Cardiac muscle cell (in vitro differentiated cells and primary cell): ENCODE measurements around the gene PRKCA. TPM values are rescaled to one million over a fixed set of nuclear protein-coding genes. Genes with fewer than 3 reads are reported as not detected.

ENCODE experiments used
- DNase-seq, 2 donors: peaks; one replicate each; pipeline versions ENCODE4 v3.0.0 to v3.0.0-alpha.2; 2010 to 2017; ENCODE audit warnings: low read depth in 1 of 2, low spot score in 1 of 2
- H3K27ac ChIP-seq: fragments of 200-600 bp; sonication (generic); 2 replicates; pipeline ENCODE4 v1.5.1; 2016
- H3K27me3 ChIP-seq: fragments of 200-600 bp; sonication (generic); 2 replicates; pipeline ENCODE4 v1.6.0; 2016; ENCODE audit warnings: control low read depth
- H3K36me3 ChIP-seq: fragments of 200-600 bp; sonication (generic); 2 replicates; pipeline ENCODE4 v1.5.1; 2016; ENCODE audit warnings: control low read depth
- H3K4me1 ChIP-seq: fragments of 200-600 bp; sonication (generic); 2 replicates; pipeline ENCODE4 v1.8.1; 2017; ENCODE audit warnings: low read depth, mild to moderate bottlenecking, mixed run types
- H3K4me3 ChIP-seq: fragments of 200-600 bp; sonication (generic); 2 replicates; pipeline ENCODE4 v1.5.1; 2016; ENCODE audit warnings: mild to moderate bottlenecking
- H3K9me3 ChIP-seq: fragments of 200-600 bp; sonication (generic); 2 replicates; pipeline ENCODE4 v1.5.1; 2017; ENCODE audit warnings: low read depth, mild to moderate bottlenecking, control low read depth
- polyA plus RNA-seq: library from polyadenylated mRNA; unstranded; fragments of >200 nt; fragmentation: Nextera tagmentation; extraction: Ambion mirVana; gene quantifications from 2 replicates; pipeline ENCODE4 v1.2.1, GENCODE V29; 2016
- total RNA-seq: library from RNA; depleted of rRNA; stranded (reverse); fragments of >200 nt; gene quantifications from 2 replicates; pipeline ENCODE4 v1.2.3, GENCODE V29; 2016
- TF ChIP-seq, protein P1 (sequence below): IDR thresholded peaks from 2 replicates; pipeline ENCODE4 v1.5.1; 2012; ENCODE audit warnings: low read depth, mild to moderate bottlenecking, low read length

The PRKCA gene
- total and polyA plus RNA-seq, 2 experiments from 2014 or later: 3.1 to 10.3 TPM

GRCh38 chr17:66400698-66401097 is 98.3 kb downstream of the PRKCA start:
- TF ChIP-seq, protein P1, sequence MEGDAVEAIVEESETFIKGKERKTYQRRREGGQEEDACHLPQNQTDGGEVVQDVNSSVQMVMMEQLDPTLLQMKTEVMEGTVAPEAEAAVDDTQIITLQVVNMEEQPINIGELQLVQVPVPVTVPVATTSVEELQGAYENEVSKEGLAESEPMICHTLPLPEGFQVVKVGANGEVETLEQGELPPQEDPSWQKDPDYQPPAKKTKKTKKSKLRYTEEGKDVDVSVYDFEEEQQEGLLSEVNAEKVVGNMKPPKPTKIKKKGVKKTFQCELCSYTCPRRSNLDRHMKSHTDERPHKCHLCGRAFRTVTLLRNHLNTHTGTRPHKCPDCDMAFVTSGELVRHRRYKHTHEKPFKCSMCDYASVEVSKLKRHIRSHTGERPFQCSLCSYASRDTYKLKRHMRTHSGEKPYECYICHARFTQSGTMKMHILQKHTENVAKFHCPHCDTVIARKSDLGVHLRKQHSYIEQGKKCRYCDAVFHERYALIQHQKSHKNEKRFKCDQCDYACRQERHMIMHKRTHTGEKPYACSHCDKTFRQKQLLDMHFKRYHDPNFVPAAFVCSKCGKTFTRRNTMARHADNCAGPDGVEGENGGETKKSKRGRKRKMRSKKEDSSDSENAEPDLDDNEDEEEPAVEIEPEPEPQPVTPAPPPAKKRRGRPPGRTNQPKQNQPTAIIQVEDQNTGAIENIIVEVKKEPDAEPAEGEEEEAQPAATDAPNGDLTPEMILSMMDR: no peak
- no peak overlapping the region for H3K4me3 ChIP-seq
- H3K9me3 ChIP-seq: no peaks in the 10 kb centered on the region
- no peak for DNase-seq
- H3K36me3 ChIP-seq: no peaks in the 10 kb centered on the region
- H3K27ac ChIP-seq: no peak overlapping the region
- no peaks in the 10 kb centered on the region for H3K27me3 ChIP-seq
- no peaks in the 10 kb centered on the region for H3K4me1 ChIP-seq

- TF ChIP-seq, protein P1: no peak
Measured at GRCh38 chr17:66401364-66401763, 99.0 kb downstream of the PRKCA start.

GRCh38 chr17:66403846-66404556 is 101.6 kb downstream of the PRKCA start:
- no peak overlapping the region for H3K27ac ChIP-seq
- no peaks in the 10 kb centered on the region for H3K36me3 ChIP-seq
- DNase-seq: peak in 1 of 2 donors; percentile 31
- no peak overlapping the region for H3K4me3 ChIP-seq
- H3K9me3 ChIP-seq: no peaks in the 10 kb centered on the region
- no peaks in the 10 kb centered on the region for H3K27me3 ChIP-seq
- no peaks in the 10 kb centered on the region for H3K4me1 ChIP-seq
- TF ChIP-seq, protein P1: no peak

More at GRCh38 chr17:66401364-66401763, 99.0 kb downstream of the PRKCA start:
- no peaks in the 10 kb centered on the region for H3K27me3 ChIP-seq
- no peaks in the 10 kb centered on the region for H3K36me3 ChIP-seq
- H3K4me3 ChIP-seq: no peak overlapping the region
- no peak overlapping the region for H3K27ac ChIP-seq
- no peaks in the 10 kb centered on the region for H3K9me3 ChIP-seq
- no peak for DNase-seq
- H3K4me1 ChIP-seq: no peaks in the 10 kb centered on the region

- Histone ChIP-seq H3K36me3 (no peaks in the 10 kb centered on the region), H3K27ac (no peak overlapping the region), H3K27me3 (no peaks in the 10 kb centered on the region), H3K9me3 (no peaks in the 10 kb centered on the region), H3K4me1 (no peaks in the 10 kb centered on the region), H3K4me3 (no peak overlapping the region)
- TF ChIP-seq, protein P1: no peak
- no peak for DNase-seq
Measured at GRCh38 chr17:66405836-66406677, 103.6 kb downstream of the PRKCA start.

DNA sequence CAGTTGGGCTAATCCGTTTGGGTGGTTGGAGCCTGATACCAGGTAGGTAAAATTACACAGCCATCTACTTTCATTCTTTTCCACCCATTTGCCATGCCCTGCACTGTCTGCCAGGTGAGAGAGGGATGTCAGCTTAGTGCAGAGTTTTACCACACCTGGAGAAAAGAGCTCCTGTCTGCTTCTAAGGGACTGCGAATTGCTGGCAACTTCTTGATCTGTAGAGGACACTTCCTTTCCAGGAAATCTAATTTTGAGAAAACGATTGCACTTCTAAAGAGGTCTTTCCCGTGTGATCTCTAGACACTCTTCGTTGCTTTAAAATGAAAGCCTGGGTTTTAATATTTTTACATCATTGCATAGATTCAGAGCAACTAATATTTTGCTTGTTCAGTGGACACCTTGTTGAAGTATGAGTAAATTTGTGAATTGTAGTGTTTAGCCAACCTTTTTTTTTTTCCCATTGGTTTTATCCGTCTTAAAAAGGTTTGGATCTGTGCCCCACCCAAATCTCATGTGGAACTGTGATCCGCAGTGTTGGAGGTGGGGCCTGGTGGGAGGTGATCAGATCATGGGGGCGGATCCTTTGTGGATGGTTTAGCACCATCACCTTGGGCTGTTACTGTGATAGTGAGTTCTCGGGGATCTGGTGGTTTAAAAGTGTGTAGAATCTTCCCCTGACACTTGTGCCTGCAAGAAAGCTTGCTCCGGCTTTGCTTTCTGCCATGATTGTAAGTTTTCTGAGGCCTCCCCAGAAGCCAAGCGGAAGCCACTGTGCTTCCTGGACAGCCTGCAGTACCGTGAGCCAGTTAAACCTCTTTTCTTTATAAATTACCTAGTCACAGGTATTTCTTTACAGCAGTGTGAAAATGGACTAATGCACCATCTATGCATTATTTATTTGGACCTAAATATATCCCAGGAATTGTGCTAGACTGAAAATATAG is 104.6 kb downstream of the PRKCA start:
- no peak for DNase-seq
- Histone ChIP-seq H3K36me3 (no peaks in the 10 kb centered on the region), H3K27ac (no peak overlapping the region), H3K27me3 (no peaks in the 10 kb centered on the region), H3K4me1 (no peaks in the 10 kb centered on the region), H3K9me3 (no peaks in the 10 kb centered on the region), H3K4me3 (no peak overlapping the region)
- TF ChIP-seq, protein P1: no peak
